Cardiac septum (tissue), 1 donor: ENCODE measurements around the gene TUBB. TPM values are rescaled to one million over a fixed set of nuclear protein-coding genes. Genes with fewer than 3 reads are reported as not detected.
"Not testable (repeated sequence)": the region's sequence is repeated elsewhere in the genome, so short reads cannot be mapped to it uniquely, and the experiment has no call there.

Experiments
- DNase-seq: peaks from one replicate; pipeline ENCODE4 v3.0.0-alpha.2; 2020; ENCODE audit warnings: low spot score
- intact Hi-C: fragments of 100-400 bp; cut with DNase I; formaldehyde crosslinking; loops from one replicate; pipeline ENCODE4 v1.14.0; 2022
- total RNA-seq: library from RNA; stranded (reverse); fragmentation: NEBNext Ultra II Directional; extraction: Animal tissue kit (Norgen Biotek cat#: 25700); gene quantifications from one replicate; pipeline ENCODE4 v1.2.1, GENCODE V29; 2021
- donor health status: DM: no; HTN: no; CAD: no.

Gene TUBB
- total RNA-seq, 1 donor from 2014 or later, result 215 TPM

DNA sequence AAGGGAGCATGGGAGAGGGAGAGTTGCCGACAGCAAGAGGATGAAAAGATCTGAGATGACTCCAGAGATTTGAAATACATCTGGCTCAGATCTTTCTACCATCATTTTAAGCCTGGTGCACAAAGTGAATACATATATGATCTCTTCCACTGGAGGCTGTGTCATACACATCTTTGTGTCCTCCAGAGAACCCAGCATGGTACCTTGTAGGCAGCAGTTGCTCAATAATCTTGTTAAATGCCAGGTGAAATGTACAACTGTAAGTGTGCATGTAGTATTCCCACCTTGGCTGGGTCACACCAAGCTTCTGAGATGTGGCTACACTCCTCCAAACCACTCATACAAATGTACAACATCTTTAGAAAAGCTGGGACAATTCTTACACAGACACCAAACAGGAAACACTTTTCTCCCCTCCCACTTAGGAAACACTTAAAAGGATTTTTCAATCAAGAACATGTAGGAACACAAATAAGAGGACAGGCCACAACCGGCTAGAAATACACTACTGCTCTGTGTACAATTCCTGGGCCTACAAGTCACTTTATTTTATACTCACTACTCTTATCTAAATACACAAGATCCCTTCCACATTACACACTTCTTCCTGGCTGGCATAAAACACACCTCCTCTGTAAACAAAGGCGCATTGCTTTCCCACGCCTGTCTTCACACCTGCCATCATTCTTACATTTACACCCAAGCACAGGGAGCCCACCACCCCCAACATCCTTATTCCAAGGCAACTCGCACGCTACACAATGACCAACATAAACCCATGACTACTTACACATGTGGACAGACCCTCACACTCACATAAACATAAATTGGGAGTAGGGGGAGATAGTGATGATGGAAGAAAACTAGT is 28.0 kb downstream of the TUBB start:
- intact Hi-C loops, result loop anchor here (2.0 kb wide), 1 partner anchor 135 kb away; no protein-coding TSS in a partner anchor
- DNase-seq, result no peak

GRCh38 chr6:30748851-30749540 is 28.8 kb downstream of the TUBB start:
- DNase-seq, result no peak
- intact Hi-C loops, result no loop called here

DNA sequence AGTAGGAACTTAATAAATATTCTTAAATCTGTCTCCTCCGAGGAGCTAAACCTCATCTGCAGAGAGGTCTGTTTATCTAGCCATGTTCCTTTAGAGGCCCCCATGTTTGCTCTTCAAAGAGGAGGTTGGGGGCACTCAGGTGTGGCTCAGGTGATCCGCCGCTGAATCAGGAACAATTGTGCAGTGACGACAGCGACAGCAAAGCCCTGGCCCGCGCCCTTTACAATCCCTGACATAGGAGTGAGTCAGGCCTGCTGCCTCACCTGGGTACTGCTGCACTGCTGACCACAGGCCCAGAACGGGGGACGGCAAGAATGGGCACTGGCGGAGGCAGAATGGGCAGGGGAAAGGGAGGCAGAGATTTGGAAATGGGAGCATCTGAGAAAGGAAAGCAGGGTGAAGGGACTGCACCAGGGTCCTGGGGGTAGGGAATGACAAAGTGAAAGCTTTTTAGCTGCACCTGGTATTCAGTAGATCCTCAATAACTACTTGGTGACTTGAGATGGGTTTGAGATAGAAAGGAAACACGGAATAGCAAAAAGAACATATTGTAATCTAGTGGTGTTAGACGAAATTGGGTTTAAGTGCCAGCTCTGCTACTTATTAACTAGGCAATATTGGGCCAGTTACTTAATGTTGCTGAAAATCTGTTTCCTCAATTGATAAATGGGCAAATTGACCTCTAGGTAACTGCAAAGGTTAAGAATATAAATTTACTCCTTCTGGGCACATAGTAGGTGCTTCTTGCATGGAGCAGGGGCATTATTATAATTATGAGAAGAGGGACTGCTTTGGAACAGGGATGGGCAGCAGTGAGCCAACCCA is 29.6 kb downstream of the TUBB start:
- DNase-seq, result no peak
- intact Hi-C loops, result no loop called here

DNA sequence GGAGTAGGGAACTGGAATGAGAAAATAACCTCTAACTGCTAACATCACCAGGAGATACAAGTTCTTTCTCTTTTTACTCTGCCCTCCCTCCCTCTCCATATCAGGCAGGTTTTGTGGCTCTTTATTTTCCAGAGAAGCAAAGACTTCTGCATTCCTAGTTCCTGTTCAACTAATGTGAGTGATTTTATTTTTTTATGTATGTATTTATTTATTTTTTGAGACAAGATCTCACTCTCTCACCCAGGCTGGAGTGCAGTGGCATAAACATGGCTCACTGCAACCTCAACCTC is 30.2 kb downstream of the TUBB start:
- intact Hi-C loops, result no loop called here
- DNase-seq, result no peak

GRCh38 chr6:30752157-30752927 is 32.2 kb downstream of the TUBB start:
- DNase-seq, result peak; percentile 95
- intact Hi-C loops, result loop anchor here (2.0 kb wide), 1 partner anchor 28 kb away; no protein-coding TSS in a partner anchor

- intact Hi-C loops, result no loop called here
- DNase-seq, result no peak
These were observed 34.5 kb downstream of the TUBB start for GRCh38 chr6:30754631-30755030.

- DNase-seq, intact Hi-C loops: not testable (repeated sequence)
These were observed 36.4 kb downstream of the TUBB start for GRCh38 chr6:30756405-30757003.

DNA sequence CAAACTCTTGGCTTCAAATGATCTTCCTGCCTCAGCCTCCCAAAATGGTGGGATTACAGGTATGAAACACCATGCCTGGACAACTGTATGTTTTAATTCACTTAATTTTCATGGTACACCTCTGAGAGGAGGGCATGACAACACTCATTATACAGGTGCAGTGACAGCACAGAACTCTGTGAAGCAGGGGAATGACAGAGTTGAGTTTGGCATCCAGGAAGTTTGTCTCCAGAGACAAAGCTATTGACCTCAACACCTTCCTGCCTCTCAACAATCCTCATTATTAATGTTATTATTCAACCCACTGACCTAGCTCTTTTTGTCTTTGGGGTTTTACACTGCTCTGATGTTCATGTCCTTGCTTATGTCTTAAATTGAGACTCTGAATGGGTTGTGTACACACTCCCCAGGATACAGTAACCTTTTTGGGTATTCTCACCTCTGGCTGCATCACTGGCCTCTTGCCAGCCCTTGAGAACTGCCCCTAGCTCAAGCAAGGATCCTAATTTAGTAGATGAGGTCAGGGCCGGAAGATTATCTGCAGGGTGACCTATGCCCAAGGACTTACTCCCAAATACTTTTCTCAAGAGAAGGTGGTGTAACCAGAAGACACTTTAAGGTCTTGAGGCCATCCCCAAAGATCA is 37.2 kb downstream of the TUBB start:
- intact Hi-C loops, result no loop called here
- no peak for DNase-seq

DNA sequence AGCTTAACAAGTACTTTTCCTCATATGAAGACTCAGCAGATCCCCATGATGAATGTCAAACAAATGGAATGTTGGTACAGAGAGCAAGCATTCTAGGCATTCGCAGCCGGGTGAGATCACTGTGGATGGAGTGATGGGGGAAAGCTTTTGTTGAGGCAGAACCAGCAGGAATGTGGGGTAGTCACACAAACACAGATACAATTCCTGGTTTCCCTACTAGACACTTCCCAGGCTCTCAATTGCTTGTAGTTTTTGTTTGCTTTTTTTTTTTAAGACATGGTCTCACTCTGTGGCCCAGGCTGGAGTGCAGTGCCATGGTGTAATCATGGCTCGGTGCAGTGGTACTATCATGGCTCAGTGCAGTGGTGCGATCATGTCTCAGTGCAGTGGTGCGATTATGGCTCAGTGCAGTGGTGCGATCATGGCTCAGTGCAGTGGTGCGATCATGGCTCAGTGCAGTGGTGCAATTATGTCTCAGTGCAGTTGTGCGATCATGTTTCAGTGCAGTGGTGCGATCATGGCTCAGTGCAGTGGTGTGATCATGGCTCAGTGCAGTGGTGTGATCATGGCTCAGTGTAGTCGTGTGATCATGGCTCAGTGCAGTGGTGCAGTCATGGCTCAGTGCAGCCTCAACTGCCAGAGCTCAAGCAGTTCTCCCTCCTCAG is 39.6 kb downstream of the TUBB start:
- intact Hi-C loops, result no loop called here
- DNase-seq, result no peak

DNA sequence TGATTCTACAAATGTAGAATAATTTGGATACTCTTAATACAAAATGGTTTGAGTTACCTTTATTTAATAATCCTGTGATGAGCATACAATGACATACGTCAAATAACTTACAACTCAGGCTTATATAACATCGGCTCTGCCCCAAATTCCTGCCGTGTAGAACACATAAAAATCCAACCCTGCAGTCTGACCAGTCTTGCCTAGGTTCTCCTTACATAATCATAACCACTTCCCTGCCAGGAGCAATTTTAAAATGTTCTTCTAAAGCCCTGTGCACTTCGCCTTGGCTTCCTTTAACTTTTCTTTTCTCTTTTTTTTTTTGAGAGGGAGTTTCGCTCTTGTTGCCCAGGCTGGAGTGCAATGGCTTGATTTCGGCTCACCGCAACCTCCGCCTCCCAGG is 40.4 kb downstream of the TUBB start:
- no peak for DNase-seq
- intact Hi-C loops, result no loop called here

DNA sequence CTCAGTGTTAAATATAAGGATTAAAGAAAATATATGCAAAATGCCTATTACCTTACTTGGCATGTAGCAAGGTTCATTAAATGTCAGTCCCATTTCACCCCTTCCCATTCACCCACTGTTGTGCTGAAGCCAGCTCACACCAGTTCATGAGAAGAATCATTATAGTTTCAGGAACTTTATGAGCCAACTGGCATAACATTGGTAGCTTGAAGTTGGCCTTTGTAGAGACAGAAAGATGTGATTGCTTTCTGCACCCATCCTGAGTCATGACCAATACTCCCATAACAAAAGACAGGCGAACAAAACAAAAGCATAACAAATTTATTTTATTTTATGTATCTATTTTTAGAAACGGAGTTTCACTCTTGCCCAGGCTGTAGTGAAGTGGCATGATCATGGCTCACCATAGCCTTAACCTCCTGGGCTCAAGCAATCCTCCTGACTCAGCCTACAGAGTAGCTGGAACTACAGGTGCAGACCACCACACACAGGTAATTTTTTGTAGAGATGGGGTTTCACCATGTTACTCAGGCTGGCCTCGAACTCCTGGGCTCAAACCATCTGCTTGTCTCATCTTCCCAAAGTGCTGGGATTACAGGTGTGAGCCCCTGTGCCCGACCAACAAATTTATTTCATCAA is 41.8 kb downstream of the TUBB start:
- intact Hi-C loops, result no loop called here
- no peak for DNase-seq

DNA sequence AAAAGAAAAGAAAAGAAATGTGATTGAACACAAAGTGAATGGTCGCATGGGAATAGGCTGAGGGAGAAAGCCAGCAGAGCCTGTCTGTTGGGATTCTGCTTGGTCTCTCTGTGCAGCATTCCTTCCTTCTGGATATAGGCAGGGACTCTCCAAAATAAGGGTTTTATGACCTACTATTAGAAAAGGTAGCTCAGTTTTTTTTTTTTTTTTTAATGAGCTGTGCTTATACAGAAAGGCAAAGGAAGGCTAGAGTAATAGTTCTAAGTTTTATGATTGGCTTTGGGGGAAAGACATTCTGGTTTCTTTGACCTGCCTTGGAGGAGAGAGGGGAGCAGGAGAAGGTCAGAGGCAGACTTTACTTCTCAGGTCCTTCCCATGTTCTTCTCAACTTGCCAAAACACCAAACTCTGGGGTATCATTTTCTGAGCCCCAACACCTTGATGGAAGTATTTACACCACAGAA is 43.0 kb downstream of the TUBB start:
- intact Hi-C loops, result no loop called here
- DNase-seq, result no peak

- DNase-seq, result no peak
- intact Hi-C loops, result no loop called here
These were observed 43.7 kb downstream of the TUBB start for GRCh38 chr6:30763618-30764489.

DNA sequence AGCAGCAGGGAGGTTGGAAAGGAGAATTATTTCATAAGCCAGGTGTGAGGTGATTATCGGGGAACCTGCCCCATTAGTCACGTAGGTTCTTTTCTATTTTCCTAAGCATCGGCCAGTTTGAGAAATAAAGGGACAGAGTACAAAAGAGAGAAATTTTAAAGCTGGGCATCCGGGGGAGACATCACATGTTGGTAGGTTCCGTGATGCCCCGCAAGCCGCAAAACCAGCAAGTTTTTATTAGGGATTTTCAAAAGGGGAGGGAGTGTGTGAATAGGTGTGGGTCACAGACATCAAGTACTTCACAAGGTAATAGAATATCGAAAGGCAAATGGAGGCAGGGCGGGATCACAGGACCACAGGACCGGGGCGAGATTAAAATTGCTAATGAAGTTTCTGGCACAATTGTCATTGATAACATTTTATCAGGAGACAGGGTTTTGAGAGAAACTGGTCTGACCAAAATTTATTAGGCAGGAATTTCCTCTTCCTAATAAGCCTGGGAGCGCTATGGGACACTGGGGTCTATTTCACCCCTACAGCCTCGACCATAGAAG is 44.4 kb downstream of the TUBB start:
- intact Hi-C loops, DNase-seq: not testable (repeated sequence)

GRCh38 chr6:30765495-30765894 is 45.3 kb downstream of the TUBB start:
- DNase-seq, intact Hi-C loops: not testable (repeated sequence)

DNA sequence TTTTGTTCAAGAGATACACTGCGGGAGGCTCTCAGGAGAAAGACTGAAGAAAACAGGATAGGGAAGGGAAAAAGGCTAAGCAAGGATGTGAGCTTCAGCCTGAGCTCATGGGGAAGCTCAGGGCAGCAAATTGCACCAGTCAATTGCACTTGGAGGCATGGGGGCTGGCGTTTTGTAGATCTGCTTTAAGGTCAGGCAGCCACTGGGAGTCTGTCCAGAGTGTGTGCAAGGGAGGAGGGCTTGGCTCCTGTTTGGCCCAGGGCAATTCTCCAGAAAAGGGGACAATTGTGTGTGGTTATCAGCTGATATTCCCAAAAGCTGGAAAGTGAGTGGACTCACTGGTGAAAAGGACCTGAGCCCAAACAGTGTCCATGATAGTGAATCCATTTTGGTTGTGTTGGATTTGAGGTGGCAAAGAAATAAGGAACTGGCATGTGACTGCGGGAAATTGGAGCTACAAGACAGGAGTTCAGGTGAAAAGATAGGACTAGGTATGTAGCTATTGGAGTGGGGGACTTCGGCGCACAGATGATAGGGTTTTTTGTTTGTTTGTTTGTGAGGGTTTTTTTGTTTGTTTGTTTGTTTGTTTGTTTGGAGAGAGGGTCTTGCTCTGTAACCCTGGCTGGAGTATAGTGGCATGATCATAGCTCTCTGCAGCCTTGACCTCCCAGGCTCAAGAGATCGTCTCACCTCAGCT is 46.5 kb downstream of the TUBB start:
- no peak for DNase-seq
- intact Hi-C loops, result no loop called here
